ENCODE results near the gene LIMS2.

LIMS2 gene

GRCh38 chr2:127631997-127632581, 43.2 kb downstream of the LIMS2 start:
- DNase-seq: no peak

- DNase-seq: no peak
Measured at GRCh38 chr2:127631541-127631996, 43.8 kb downstream of the LIMS2 start.

GRCh38 chr2:127630864-127631540, 44.3 kb downstream of the LIMS2 start:
- DNase-seq: no peak

- DNase-seq: no peak
Measured at GRCh38 chr2:127630096-127630863, 45.0 kb downstream of the LIMS2 start.

GRCh38 chr2:127629637-127630036, 45.7 kb downstream of the LIMS2 start:
- DNase-seq: no peak

DNA sequence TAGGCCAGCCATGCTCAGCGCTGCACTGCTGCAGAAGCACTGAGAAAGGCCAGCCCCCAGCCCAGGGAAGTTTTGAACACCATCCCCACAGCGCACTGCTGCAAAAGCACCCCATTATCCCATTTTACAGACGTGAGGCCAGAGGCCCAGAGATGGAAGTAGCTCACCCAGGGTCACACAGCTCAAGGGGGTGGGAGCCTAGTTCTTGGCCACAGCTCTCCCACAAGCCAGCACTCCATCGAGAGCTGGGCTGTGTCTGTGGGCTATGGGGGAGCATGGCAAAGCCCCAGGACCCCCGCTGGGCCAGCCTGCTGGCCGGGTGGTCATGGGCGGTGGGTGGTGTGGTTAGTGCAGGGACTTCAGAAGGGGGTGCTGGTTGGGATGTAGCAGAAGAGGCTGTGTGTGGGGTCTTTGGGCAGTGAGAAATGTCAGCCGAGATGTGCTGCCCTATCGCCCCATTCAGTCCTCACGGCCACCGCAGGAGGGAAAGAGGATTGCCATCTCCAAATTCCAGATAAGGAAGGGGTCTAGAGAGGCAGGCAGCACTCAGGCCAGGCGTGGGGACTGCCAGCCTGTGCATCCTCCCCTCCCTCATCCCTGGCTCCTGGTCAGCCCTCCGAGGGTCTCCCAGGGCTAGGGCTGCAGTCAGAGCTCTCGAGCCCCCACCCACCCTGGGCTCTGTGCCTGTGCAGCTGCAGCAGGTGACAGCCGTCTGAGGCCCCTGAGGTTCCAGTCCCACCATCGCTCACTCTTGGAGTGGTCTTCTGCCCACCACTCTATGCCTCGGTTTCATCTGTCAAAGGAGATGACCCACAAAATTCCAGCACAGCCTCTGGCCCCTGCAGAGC, 46.3 kb downstream of the LIMS2 start:
- no peak for DNase-seq

DNA sequence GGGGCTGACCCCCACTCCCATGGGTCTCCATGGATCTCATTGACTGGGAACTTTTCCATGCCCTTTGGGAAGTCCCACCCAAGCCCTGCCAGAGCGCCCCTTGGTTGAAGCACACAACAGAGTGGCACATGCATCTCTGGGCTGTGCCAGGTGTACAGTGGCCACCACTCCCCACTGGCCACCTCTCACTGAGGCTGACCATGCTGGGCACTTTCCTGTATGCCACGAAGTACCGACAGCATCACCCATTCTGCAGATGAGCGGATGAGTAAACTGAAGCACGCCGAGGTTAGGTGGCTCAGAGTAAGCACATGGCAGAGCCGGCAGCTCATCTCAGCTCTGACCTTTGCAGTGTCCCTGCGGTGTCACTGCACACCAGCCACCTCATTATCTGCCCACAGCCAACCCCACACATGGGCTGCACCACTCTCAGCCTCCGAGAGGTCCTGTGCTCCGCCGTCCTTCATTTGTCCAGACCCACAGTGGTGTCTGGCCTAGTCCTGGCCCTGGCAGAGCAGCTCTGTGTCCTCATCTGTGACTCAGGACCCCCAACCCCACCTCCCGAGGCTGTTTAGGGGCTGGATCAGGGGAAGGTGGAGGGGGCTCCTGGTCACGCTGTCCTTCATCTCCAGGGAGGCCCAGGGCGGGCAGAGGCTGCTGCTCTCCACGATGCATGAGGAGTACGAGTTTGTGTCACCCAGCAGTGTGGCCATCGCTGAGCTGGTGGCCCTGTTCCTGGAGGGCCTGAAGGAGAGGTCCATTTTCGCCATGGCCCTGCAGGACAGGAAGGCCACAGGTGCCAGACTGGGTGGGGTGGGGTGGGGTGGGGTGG, 47.4 kb downstream of the LIMS2 start:
- no peak for DNase-seq

GRCh38 chr2:127626917-127627739, 48.2 kb downstream of the LIMS2 start:
- DNase-seq: no peak

DNA sequence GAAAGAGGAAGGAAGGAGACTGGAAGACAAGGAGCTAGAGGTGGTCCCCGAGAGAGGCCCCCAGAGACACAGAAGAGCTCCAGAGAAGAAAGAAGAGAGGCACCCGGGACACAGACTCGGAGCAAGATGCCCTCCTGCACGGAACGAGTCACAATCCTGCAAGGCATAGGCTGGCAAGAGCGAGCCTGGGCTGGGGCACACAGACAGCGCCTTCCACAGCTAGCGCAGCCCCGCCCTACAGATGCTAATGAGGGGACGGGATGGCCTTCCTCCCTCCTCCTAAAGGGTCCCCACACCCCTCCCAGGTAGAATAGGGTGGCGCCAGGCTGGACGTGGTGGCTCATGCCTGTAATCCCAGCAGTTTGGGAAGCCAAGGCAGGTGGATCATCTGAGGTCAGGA, 49.2 kb downstream of the LIMS2 start:
- no peak for DNase-seq

DNA sequence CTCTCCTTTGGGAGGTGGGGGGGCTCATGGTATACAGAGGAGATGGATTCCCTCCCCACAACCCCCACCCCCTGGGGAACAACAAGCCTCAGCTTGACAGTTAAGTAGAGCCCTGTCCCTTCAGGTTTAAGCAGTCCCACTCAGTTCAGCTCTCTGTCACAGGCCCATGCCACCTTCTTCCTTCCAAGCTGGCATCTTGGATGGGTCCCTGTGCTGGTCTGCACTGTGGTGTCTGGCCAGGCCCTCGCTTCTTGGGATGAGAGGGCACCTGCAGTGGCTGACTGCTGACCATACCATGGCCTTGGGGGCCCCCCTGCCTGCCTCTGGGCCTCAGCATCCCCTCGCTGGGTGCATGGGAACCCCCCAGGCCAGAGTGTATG, 49.8 kb downstream of the LIMS2 start:
- DNase-seq: no peak

DNA sequence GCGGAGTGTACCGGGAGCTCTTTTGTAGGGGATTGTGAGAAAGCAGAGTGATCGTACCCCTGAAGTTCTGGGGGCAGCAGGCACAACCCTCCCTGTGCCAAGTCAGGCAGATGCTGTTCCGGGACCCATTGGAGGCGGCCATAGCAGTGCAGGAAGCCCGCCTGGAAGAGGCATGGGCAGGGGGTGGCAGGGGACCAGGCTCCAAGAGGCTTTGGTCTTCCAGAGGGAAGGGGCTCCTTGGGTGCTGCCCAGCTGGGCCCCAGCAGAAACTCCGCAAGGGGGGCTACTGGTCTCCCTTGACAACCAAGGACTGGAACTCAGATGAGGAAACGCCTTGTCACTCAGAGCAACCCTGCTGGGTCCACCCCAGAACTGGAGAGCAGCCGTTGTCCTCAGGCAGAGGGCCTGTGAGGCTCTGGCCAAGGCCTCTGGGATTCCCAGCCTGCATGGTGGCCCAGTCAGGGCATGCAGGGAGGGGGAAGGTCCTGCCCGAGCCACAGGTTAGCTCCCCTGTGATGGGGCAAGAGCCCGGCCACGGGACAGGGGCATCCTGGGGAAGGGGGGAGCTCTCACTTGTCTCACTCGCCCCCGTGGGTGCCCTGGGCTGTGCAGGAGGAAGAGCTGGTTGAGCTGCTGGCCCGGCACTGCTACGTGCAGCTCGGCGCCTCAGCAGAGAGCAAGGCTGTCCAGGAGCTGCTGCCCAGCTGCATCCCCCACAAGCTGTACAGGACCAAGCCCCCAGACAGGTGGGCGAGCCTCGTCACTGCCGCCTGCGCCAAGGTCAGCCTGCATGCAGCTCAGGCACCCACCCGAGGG, 50.4 kb downstream of the LIMS2 start:
- no peak for DNase-seq

- DNase-seq: no peak
Measured at GRCh38 chr2:127624320-127624755, 51.0 kb downstream of the LIMS2 start.

GRCh38 chr2:127623388-127624319, 51.7 kb downstream of the LIMS2 start:
- peak; percentile 73 for DNase-seq

- no peak for DNase-seq
Measured at GRCh38 chr2:127622561-127623387, 52.6 kb downstream of the LIMS2 start.

- DNase-seq: no peak
Measured at GRCh38 chr2:127621981-127622431, 53.3 kb downstream of the LIMS2 start.

- no peak for DNase-seq
Measured at GRCh38 chr2:127620866-127621265, 54.5 kb downstream of the LIMS2 start.

DNA sequence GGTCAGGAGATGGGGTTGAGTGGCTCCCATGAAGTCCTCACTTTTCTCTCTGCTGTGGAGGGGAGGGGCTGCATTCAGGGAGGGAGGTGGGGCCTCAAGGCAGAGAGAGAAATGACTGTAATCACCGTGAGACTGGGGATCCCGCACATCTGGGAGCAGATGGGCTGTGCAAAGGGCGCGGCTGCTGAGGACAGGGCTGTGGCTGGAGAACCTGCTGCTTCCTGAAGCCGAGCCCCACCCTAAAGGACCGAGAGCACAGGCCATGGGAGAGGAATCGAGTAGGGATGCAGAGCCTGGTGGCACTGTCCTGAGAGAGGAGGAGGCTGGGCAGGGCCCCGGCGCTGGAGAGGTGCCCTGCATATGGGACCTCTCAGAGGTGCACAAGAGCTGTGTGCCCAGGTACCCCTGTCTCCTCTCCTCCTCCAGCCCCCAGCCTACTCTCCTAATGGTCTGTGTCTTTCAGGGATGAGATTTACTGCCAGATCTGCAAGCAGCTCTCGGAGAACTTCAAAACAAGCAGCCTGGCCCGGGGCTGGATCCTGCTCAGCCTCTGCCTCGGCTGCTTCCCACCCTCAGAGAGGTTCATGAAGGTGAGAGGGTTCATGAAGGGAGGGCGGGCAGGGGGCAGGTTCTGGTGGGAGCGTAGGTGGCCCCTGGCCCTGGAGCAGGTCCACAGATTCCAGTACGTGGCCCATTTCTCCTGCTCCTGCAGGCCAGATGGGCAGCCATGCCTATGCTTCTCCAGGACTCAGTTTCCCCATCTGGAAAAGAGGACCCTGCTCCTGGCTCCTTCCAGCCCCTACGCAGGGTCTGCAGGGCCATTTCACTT, 55.2 kb downstream of the LIMS2 start:
- no peak for DNase-seq
